Thoracic aorta (tissue), 2 donors: Measurements from ENCODE around the gene STX4. TPM values are rescaled to one million over a fixed set of nuclear protein-coding genes. Genes with fewer than 3 reads are reported as not detected.

ENCODE experiments used
- ATAC-seq: fragments of 150-250 bp; one replicate; pipeline ENCODE4 v1.8.0; 2017; ENCODE audit warnings: low read depth; ENCODE audit not compliant: insufficient number of reproducible peaks, low FRiP score
- DNase-seq: peaks from one replicate; pipeline ENCODE4 v3.0.0-alpha.2; 2020; ENCODE audit warnings: low spot score
- H3K27ac ChIP-seq, 2 donors: fragments of 200-600 bp; sonication (generic); 1 replicate in 1 of 2; 2 replicates in 1 of 2; pipeline ENCODE4 v1.5.1; 2016; ENCODE audit warnings: mild to moderate bottlenecking in 2 of 2, moderate library complexity in 2 of 2
- H3K27me3 ChIP-seq: fragments of 200-600 bp; sonication (generic); replicated peaks from 2 replicates; pipeline ENCODE4 v1.6.0; 2016; ENCODE audit warnings: mild to moderate bottlenecking; ENCODE audit not compliant: insufficient read depth
- H3K36me3 ChIP-seq: fragments of 200-600 bp; sonication (generic); one replicate; pipeline ENCODE4 v1.5.1; 2016
- H3K4me1 ChIP-seq, 2 donors: fragments of 200-600 bp; sonication (generic); 1 replicate in 1 of 2; 2 replicates in 1 of 2; pipeline versions ENCODE4 v1.5.1 to v1.6.0; 2016; ENCODE audit warnings: low read depth in 2 of 2, mild to moderate bottlenecking in 1 of 2; ENCODE audit not compliant: control insufficient read depth in 1 of 2
- H3K4me3 ChIP-seq: fragments of 200-600 bp; sonication (generic); 2 replicates; pipeline ENCODE4 v1.5.1; 2016; ENCODE audit warnings: mild to moderate bottlenecking
- H3K9me3 ChIP-seq: fragments of 200-600 bp; sonication (generic); 2 replicates; pipeline ENCODE4 v1.5.1; 2016
- CTCF ChIP-seq: fragments of 200-600 bp; sonication (generic); IDR thresholded peaks from one replicate; pipeline ENCODE4 v1.5.1; 2019; ENCODE audit warnings: antibody characterized with exemption
- total RNA-seq, 2 donors: library from RNA; depleted of rRNA; stranded (reverse); fragments of >200 nt; gene quantifications; one replicate each; pipeline versions ENCODE4 v1.1.0 to v1.2.3, GENCODE V29; 2016

Gene STX4
- total RNA-seq, 2 donors from 2014 or later: 39.3 to 50.5 TPM

- TF ChIP-seq CTCF: no peak
Measured at GRCh38 chr16:31005350-31006085, 27.8 kb upstream of the STX4 start.

GRCh38 chr16:31006086-31006385 is 27.3 kb upstream of the STX4 start:
- DNase-seq (no peak), ATAC-seq (no peak)
- Histone ChIP-seq H3K9me3 (no peaks in the 10 kb centered on the region), H3K4me3 (no peak overlapping the region), H3K27me3 (no peaks in the 10 kb centered on the region), H3K36me3 (no peaks in the 10 kb centered on the region), H3K4me1 (no peaks in the 10 kb centered on the region), H3K27ac (no peak overlapping the region)
- TF ChIP-seq CTCF: no peak

More at GRCh38 chr16:31005350-31006085, 27.8 kb upstream of the STX4 start:
- no peak for ATAC-seq
- Histone ChIP-seq H3K27me3 (no peaks in the 10 kb centered on the region), H3K27ac (no peak overlapping the region), H3K36me3 (no peaks in the 10 kb centered on the region), H3K9me3 (no peaks in the 10 kb centered on the region), H3K4me3 (no peak overlapping the region), H3K4me1 (no peaks in the 10 kb centered on the region)
- DNase-seq: no peak

- ATAC-seq (no peak), DNase-seq (no peak)
- Histone ChIP-seq H3K4me1 (no peaks in the 10 kb centered on the region), H3K27me3 (no peaks in the 10 kb centered on the region), H3K27ac (no peak overlapping the region), H3K9me3 (no peaks in the 10 kb centered on the region), H3K4me3 (no peak overlapping the region), H3K36me3 (no peaks in the 10 kb centered on the region)
- no peak for TF ChIP-seq CTCF
Measured at GRCh38 chr16:31006589-31006988, 26.8 kb upstream of the STX4 start.

- Histone ChIP-seq H3K4me3 (no peak overlapping the region), H3K36me3 (no peaks in the 10 kb centered on the region), H3K27me3 (no peaks in the 10 kb centered on the region), H3K9me3 (no peaks in the 10 kb centered on the region), H3K27ac (no peak overlapping the region), H3K4me1 (no peaks in the 10 kb centered on the region)
- TF ChIP-seq CTCF: no peak
- ATAC-seq (no peak), DNase-seq (no peak)
Measured at GRCh38 chr16:31007684-31008083, 25.7 kb upstream of the STX4 start.

GRCh38 chr16:31008149-31008548 is 25.2 kb upstream of the STX4 start:
- no peak for DNase-seq
- H3K4me3 ChIP-seq: no peak overlapping the region
- H3K9me3 ChIP-seq: no peaks in the 10 kb centered on the region
- H3K27me3 ChIP-seq: no peaks in the 10 kb centered on the region
- TF ChIP-seq CTCF: no peak
- H3K4me1 ChIP-seq: no peaks in the 10 kb centered on the region
- no peaks in the 10 kb centered on the region for H3K36me3 ChIP-seq
- no peak overlapping the region for H3K27ac ChIP-seq
- ATAC-seq: no peak
